Urothelium cell line (cell line): ENCODE results near the gene ARL6IP6.
A peak's percentile ranks its signal among the peaks of the same experiment; 100 is the strongest.
"Not testable (repeated sequence)": the region's sequence is repeated elsewhere in the genome, so short reads cannot be mapped to it uniquely, and the experiment has no call there.

Experiments used
- DNase-seq: peaks from one replicate; pipeline ENCODE4 v3.0.0; 2011; ENCODE audit warnings: low spot score, mixed read lengths
- FAIRE-seq: peaks from 2 replicates; lab custom pipeline; 2011; peaks lifted over from hg19 to GRCh38; lab: Jason Lieb, UNC

The ARL6IP6 gene

GRCh38 chr2:152720794-152721193 lies 2.4 kb downstream of the ARL6IP6 start:
- DNase-seq (no peak), FAIRE-seq (no peak)

- not testable (repeated sequence) for FAIRE-seq, DNase-seq
These were observed 4.2 kb downstream of the ARL6IP6 start for GRCh38 chr2:152722639-152723038.

DNA sequence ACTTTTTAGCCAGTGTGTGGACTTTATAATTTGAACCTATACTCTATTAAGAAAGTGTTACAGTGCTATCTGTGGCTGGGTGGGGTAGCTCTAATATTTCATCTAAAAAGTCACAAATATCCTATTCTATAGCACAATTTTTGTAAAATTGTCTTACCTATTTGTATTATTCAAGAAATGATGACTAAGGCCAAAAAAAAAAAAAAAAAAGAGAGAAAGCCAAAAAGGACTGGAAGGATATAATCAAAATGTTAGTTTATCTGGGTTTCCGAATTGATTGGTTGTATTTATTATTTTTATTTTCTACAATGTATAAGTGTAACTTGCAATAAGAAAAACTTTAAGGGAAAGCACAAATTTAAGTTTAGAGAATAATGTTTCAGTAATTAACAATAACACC lies 5.5 kb downstream of the ARL6IP6 start:
- FAIRE-seq (no peak), DNase-seq (no peak)

DNA sequence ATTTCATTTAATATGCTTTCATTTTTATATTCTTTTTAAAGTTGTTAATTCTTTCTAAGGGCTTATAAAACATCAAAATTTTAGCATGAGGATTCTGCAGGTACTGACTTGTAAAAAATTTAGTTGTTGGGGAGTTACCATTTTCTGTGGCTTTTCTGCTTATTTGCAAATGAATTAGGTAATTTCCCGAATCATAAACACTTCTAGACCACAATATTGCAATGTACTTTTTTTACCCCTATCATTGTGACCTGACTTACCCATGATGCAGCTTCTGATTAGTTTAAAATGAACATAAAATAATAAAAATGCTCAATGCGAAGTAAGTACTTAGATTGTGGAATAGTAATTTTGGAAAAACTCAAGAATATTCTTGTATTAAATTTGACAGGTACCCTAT lies 11.4 kb downstream of the ARL6IP6 start:
- DNase-seq = no peak
- FAIRE-seq = no peak

DNA sequence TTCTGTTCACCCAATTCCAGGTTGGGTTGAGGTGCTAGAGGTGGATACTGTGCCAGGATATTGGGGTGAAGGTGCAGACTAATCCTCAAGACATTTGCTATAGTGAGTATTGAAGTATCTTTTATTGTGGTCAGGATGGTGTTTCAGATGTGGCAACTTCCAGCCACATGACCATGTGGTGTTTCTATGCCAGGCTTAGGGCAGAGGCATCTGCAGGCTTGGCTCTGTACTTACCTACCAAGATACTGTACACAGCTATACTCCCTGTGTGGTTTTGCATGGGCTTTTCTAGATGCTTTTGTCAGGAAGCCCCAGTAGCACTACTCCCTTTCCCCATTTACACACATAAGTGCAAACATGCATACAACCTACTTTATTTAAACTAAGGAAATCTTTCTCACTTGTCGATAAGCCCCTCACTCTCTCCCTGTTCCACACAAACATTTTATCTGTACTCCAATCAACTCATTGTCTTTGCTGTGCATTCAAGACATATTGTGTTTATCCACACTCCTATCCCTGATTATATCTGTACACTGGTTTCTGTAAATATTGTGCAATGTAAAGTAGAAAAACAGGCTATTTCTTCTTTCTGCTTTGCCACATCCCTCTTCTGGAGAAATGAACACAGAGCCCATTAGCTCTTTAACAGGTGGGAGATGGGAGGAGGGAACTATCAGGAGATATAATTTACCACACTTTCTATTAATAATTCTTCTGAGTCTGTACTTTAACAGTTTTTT lies 12.3 kb downstream of the ARL6IP6 start:
- FAIRE-seq (no peak), DNase-seq (no peak)

- FAIRE-seq, DNase-seq: not testable (repeated sequence)
These were observed 19.1 kb downstream of the ARL6IP6 start for GRCh38 chr2:152737509-152737908.

DNA sequence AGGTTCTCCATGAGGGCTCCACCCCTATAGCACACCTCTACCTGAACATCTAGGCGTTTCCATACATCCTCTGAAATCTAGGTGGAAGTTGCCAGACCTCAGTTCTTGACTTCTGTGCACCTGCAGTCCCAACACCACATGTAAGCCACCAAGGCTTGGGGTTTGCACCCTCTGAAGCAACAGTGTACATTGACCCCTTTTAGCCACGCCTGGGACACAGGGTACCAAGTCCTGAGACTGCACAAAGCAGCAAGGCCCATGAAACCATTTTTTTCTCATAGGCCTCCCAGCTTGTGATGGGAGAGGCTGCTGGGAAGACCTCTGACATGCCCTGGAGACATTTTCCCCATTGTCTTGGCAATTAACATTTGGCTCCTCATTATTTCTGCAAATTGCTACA lies 20.0 kb downstream of the ARL6IP6 start:
- DNase-seq (no peak), FAIRE-seq (no peak)

- not testable (repeated sequence) for FAIRE-seq
These were observed 21.3 kb downstream of the ARL6IP6 start for GRCh38 chr2:152739705-152740104.

GRCh38 chr2:152740743-152741328 lies 22.4 kb downstream of the ARL6IP6 start:
- FAIRE-seq = no peak
- DNase-seq = peak; percentile 39

More at GRCh38 chr2:152739705-152740104, 21.3 kb downstream of the ARL6IP6 start:
- not testable (repeated sequence) for DNase-seq

DNA sequence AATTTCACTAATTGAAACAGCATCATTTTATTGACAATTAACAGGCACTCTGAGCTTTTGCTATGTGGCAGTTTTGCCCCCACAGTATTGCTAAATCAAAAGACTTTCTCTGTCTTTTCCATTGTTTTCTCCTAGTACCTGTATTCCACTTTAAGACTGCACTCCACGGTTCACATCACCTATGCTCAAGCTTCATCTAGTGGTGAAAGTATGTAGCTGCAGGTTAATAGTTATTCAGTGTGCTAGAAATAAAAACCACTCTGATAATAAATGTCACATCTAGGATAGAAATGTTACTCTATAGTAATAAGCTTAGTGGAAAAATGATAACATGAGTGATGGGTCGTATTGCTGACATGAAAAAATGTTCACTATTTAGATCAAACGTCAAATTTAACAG lies 24.6 kb downstream of the ARL6IP6 start:
- FAIRE-seq = no peak
- DNase-seq = peak; percentile 13

- FAIRE-seq = not testable (repeated sequence)
- DNase-seq = peak; percentile 3
These were observed 29.3 kb downstream of the ARL6IP6 start for GRCh38 chr2:152747751-152748150.

GRCh38 chr2:152755029-152755428 lies 36.6 kb downstream of the ARL6IP6 start:
- no peak for DNase-seq
- FAIRE-seq = no peak

DNA sequence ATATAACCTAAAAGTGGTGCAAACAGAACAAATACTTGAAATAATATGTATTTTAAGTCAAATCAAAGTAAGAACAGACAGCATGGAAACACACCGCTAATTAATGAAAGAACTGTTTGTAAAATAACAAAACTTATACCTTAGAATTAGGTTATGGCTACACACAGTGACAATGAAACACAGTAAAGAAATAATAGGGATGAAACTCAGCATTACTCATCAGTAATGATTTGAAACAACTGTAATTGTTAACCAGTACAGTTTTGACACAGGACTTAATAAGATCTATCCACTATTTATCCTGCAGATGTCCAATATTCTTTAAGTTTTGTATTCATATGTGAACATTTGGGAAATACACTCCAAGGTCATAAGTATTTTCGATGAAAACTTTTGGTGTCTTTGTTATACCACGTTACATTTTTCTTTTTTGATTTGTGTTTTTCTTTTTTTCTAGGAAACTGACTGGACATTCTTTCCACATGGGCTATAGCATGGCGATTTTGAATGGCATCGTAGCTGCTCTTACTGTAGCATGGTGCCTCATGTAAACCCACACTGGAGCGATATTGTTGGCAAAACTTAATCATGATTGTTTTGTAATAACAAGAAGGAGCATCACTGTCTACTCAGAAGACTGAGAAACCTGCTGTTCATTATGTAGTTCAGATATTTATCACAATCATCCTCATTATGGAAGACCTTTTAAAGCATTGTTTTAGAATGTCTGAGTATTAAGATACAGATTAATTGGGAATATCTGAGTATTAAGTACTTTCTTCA lies 41.1 kb downstream of the ARL6IP6 start:
- FAIRE-seq (no peak), DNase-seq (no peak)

GRCh38 chr2:152761214-152761613 lies 42.8 kb downstream of the ARL6IP6 start:
- DNase-seq = no peak
- FAIRE-seq = no peak

GRCh38 chr2:152762202-152762601 lies 43.8 kb downstream of the ARL6IP6 start:
- FAIRE-seq (no peak), DNase-seq (no peak)

DNA sequence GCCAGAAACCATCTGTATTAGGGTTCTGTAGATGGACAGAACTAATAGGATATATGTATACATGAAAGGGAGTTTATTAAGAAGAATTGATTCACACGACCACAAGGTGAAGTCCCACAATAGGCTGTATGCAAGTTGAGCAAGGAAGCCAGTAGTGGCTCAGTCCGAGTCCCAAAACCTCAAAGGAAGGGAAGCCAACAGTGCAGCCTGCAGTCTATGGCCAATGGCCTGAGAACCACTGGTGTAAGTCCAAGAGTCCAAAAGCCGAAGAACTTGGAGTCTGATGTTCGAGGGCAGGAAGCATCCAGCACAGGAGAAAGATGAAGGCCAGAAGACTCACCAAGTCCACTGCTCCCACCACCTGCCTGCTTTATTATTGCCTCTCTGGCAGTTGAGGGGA lies 44.8 kb downstream of the ARL6IP6 start:
- DNase-seq, FAIRE-seq: not testable (repeated sequence)

- FAIRE-seq (no peak), DNase-seq (no peak)
These were observed 45.2 kb downstream of the ARL6IP6 start for GRCh38 chr2:152763651-152764050.

DNA sequence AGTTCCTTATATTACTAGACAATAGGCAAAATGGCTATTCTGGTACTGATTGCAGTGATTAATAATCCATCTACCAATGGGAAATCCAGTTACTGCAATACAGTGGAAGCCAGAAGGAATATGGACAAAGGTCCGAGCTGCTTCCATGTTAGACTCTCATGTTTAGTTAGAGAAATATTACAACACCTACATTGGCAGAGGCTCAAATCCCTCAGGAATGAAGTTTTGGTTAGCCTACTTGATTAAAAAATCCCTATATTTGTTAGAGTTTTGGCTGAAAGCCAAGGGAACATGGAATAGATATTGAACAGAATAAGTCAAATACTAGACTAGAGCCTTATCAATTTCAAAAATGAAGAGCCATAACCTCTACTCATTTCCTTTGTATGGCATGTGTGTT lies 48.5 kb downstream of the ARL6IP6 start:
- FAIRE-seq (no peak), DNase-seq (no peak)

GRCh38 chr2:152781175-152781574 lies 62.8 kb downstream of the ARL6IP6 start:
- FAIRE-seq (no peak), DNase-seq (no peak)

- no peak for DNase-seq
- FAIRE-seq = no peak
These were observed 63.8 kb downstream of the ARL6IP6 start for GRCh38 chr2:152782171-152782570.

DNA sequence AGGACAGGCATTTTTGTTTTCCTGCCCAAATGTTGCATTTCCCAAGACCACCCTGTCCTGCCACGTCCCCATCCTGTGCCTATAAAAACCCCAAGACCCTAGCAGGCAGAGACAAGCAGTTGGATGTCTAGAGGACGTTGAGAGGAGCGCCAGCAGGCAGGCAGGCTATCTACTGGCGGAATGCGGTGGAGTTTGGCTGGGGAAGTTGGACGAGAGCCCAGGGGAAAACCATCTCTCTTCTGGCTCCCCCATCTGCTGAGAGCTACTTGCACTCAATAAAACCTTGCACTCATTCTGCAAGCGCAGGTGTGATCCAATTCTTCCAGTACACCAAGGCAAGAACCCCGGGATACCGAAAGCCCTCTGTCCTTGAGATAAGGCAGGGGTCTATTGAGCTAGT lies 72.5 kb downstream of the ARL6IP6 start:
- DNase-seq (no peak), FAIRE-seq (no peak)

GRCh38 chr2:152791979-152792378 lies 73.6 kb downstream of the ARL6IP6 start:
- no peak for FAIRE-seq
- DNase-seq = no peak
